ENCODE measurements around the gene C1GALT1C1.

The C1GALT1C1 gene

DNA sequence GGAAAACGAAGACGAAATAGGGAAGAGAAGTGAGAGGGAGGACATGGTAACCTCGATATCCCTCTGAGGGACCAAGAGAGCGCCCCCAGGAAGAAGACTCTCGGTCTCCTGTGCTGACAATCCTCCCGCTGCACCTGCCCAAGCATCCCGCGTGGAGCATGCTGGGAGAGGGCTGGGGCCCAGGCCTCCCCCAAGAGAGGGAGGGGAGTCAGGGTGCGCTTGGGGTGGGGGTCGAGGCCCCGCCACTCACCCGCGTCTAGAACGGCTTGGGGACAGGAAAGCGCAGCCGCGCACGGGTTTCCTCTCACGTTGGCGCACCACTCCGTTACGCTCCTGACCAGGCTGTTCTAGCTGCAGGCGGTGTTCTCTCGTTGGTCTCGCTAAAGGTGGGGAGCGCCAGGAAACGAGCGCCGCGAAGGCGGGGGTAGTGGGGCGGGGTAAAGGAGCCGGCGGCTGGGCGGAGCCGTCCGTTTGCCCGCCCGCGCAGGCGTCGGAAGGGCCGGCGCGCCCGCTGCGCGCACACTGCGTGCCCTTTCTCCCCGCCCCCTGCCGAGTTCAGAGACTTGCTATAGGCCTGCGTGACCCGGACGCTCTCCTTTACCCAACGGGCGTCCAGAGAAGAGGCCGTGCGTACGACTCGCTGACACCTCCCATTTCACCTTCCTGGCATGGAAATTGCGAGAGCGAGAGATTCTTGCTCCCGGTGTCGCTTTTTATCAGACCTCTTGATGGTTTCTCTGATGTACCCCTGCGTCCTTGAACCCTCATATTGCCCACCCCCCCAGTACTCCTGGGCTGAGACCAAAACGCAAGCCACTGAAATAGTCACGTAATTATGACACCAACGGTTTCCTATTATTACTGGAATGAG lies at the start of gene C1GALT1C1:
C1GALT1C1 (minus strand) TSS at position 388 of the 871 bp plus-strand sequence. CDS start 2,888 bp downstream, outside the sequence.
- no peak for TF ChIP-seq CTCF (IDR thresholded peaks at IDR 0.05; ENCODE audit: insufficient read depth, low read length, poor library complexity, severe bottlenecking)
- TF ChIP-seq EZH2phosphoT487 (conservative IDR thresholded peaks at IDR 0.05; ENCODE audit: low read length), result no peak
- H3K36me3 ChIP-seq (ENCODE audit: low read length), result no peaks in the 10 kb centered on the region
- peak within 1 kb of the TSS; percentile 64 for H2AFZ ChIP-seq (ENCODE audit: low read depth, low read length, severe bottlenecking)
- H3K9me2 ChIP-seq (replicated peaks; ENCODE audit: insufficient read depth, low read length), result no peaks in the 10 kb centered on the region
- H3K4me2 ChIP-seq (ENCODE audit: low read depth, low read length, poor library complexity, severe bottlenecking), result peak within 1 kb of the TSS; percentile 97
- peak within 1 kb of the TSS; percentile 87 for H3K27ac ChIP-seq (ENCODE audit: low read depth, low read length)
- peaks cover 18% of the 10 kb centered on the region; the same call in 1 of the 2 replicates for H3F3A ChIP-seq (ENCODE audit: insufficient read depth)
- H4K20me1 ChIP-seq (ENCODE audit: low read depth, low read length), result no peaks in the 10 kb centered on the region
- H3K79me2 ChIP-seq (ENCODE audit: insufficient read depth, low read length), result peaks cover 42% of the 10 kb centered on the region
- H3K9me3 ChIP-seq (ENCODE audit: insufficient read depth, low read length), result no peaks in the 10 kb centered on the region
- no peaks in the 10 kb centered on the region for H3K27me3 ChIP-seq (ENCODE audit: low read length)
- H3K9ac ChIP-seq (ENCODE audit: low read length), result peak within 1 kb of the TSS; percentile 77
- H3K4me3 ChIP-seq (ENCODE audit: insufficient read depth, low read length, poor library complexity, severe bottlenecking), result peak within 1 kb of the TSS; percentile 78

DNA sequence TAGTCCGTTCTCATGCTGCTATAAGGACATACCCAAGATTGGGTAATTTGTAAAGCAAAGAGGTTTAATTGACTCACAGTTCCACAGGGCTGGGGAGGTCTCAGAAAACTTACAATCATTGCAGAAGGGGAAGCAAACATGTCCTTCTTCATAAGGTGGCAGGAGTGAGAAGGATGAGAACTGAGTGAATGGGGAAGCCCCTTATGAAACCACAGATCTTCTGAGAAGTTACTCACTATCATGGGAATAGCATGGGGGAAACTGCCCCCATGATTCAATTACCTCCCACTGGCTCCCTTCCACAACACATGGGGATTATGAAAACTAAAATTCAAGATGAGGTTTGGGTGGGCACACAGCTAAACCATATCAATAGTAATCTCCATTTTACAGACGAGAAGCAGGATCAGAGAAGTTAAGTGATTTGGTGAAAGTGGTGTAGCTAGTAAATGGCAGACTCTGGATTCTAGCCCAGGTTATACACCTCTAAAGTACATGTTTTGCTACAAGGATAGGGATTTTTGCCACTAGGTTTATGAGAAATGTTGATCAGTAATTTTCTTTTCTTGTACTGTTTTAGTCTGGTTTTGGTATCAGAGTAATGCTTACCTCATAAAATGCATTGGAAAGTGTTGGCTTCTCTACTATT lies 47.3 kb upstream of the C1GALT1C1 start:
- H4K20me1 ChIP-seq (ENCODE audit: low read depth, low read length), result no peaks in the 10 kb centered on the region
- no peak overlapping the region for H3K9ac ChIP-seq (ENCODE audit: low read length)
- TF ChIP-seq EZH2phosphoT487 (conservative IDR thresholded peaks at IDR 0.05; ENCODE audit: low read length) (no peak), CTCF (IDR thresholded peaks at IDR 0.05; ENCODE audit: insufficient read depth, low read length, poor library complexity, severe bottlenecking) (no peak)
- no peak overlapping the region for H3K4me3 ChIP-seq (ENCODE audit: insufficient read depth, low read length, poor library complexity, severe bottlenecking)
- H3K27ac ChIP-seq (ENCODE audit: low read depth, low read length), result no peak overlapping the region
- no peak overlapping the region for H3K4me2 ChIP-seq (ENCODE audit: low read depth, low read length, poor library complexity, severe bottlenecking)
- no peaks in the 10 kb centered on the region for H3F3A ChIP-seq (ENCODE audit: insufficient read depth)
- H3K36me3 ChIP-seq (ENCODE audit: low read length), result no peaks in the 10 kb centered on the region
- H3K27me3 ChIP-seq (ENCODE audit: low read length), result no peaks in the 10 kb centered on the region
- no peaks in the 10 kb centered on the region for H3K9me3 ChIP-seq (ENCODE audit: insufficient read depth, low read length)
- no peak overlapping the region for H2AFZ ChIP-seq (ENCODE audit: low read depth, low read length, severe bottlenecking)
- H3K9me2 ChIP-seq (replicated peaks; ENCODE audit: insufficient read depth, low read length), result no peaks in the 10 kb centered on the region
- no peaks in the 10 kb centered on the region for H3K79me2 ChIP-seq (ENCODE audit: insufficient read depth, low read length)

- H3K9ac ChIP-seq (ENCODE audit: low read length), result no peak overlapping the region
- no peak overlapping the region for H3K4me2 ChIP-seq (ENCODE audit: low read depth, low read length, poor library complexity, severe bottlenecking)
- H3K27ac ChIP-seq (ENCODE audit: low read depth, low read length), result no peak overlapping the region
- H3F3A ChIP-seq (ENCODE audit: insufficient read depth), result no peaks in the 10 kb centered on the region
- no peaks in the 10 kb centered on the region for H3K9me2 ChIP-seq (replicated peaks; ENCODE audit: insufficient read depth, low read length)
- no peaks in the 10 kb centered on the region for H3K27me3 ChIP-seq (ENCODE audit: low read length)
- H2AFZ ChIP-seq (ENCODE audit: low read depth, low read length, severe bottlenecking), result no peak overlapping the region
- no peak for TF ChIP-seq CTCF (IDR thresholded peaks at IDR 0.05; ENCODE audit: insufficient read depth, low read length, poor library complexity, severe bottlenecking)
- H3K36me3 ChIP-seq (ENCODE audit: low read length), result no peaks in the 10 kb centered on the region
- no peaks in the 10 kb centered on the region for H4K20me1 ChIP-seq (ENCODE audit: low read depth, low read length)
- H3K9me3 ChIP-seq (ENCODE audit: insufficient read depth, low read length), result no peaks in the 10 kb centered on the region
- no peak overlapping the region for H3K4me3 ChIP-seq (ENCODE audit: insufficient read depth, low read length, poor library complexity, severe bottlenecking)
- H3K79me2 ChIP-seq (ENCODE audit: insufficient read depth, low read length), result no peaks in the 10 kb centered on the region
Measured at GRCh38 chrX:120672841-120673530, 43.1 kb upstream of the C1GALT1C1 start.
